ENCODE data around the gene TARS2. TPM values are rescaled to one million over a fixed set of nuclear protein-coding genes. Genes with fewer than 3 reads are reported as not detected.

The TARS2 gene
- total and polyA plus RNA-seq, 2 of the 13 experiments (the other 11 are each of a cell fraction or from before 2014, with no cell fraction given) = 21.3 to 22.8 TPM

GRCh38 chr1:150498342-150498741 lies 11.1 kb downstream of the TARS2 start:
- CTCF ChIA-PET (ENCODE audit: low intra/inter-chr PET ratio, low total read pairs) = no interaction called here
- Histone ChIP-seq H3K9ac (ENCODE audit: insufficient read depth, low read depth, low read length) (no peak overlapping the region), H3K4me1 (ENCODE audit: insufficient read depth, low read length) (no peaks in the 10 kb centered on the region), H2AFZ (ENCODE audit: low read length) (no peak overlapping the region), H3K9me3 (ENCODE audit: low read length) (no peaks in the 10 kb centered on the region), H3K4me3 (replicated peaks in 1 of 3; ENCODE audit: insufficient read depth in 1 of 3, low read depth in 2 of 3, low read length in 3 of 3) (no peak overlapping the region), H3K36me3 (replicated peaks in 1 of 2; ENCODE audit: control insufficient read depth in 1 of 2, insufficient read depth in 2 of 2, low read length in 2 of 2) (peaks cover 14 to 45% of the 10 kb centered on the region in 2 experiments), H4K20me1 (ENCODE audit: insufficient read depth, low read length) (no peaks in the 10 kb centered on the region), H3K27ac (ENCODE audit: extremely low read length, insufficient read depth, low read length) (no peak overlapping the region), H3K4me2 (ENCODE audit: low read depth, low read length) (no peak overlapping the region), H3K79me2 (ENCODE audit: insufficient read depth, low read length) (no peaks in the 10 kb centered on the region), H3K27me3 (ENCODE audit: control insufficient read depth in 1 of 2, insufficient read depth in 2 of 2, low read length in 2 of 2) (no peaks in the 10 kb centered on the region; a peak in 1 of 5 replicates)
- no peak for ATAC-seq
- POLR2A ChIA-PET = interaction anchor here (0.7 to 1.4 kb wide), 3 partner anchors 17 to 135 kb away, joined by 3 to 4 read pairs (median 3); partner anchors contain the start of genes FALEC and RPRD2
- intact Hi-C loops (cut with micrococcal nuclease; ENCODE audit: unreplicated experiment) = no loop called here
- WGBS (ENCODE audit: low lambda C conversion rate) = 94% methylated on average over 3 of the region's 10 CpGs
- in situ Hi-C loops (cut with HindIII; ENCODE audit: extremely low pct_ligation_motif_present, low pct_unique_long_range_greater_than_20kb) = no loop called here
- no peak for DNase-seq (ENCODE audit: low spot score)
- no TSS peak for BruUV-seq (replicated peaks)
- no peak for FAIRE-seq
- TF ChIP-seq ZNF264 (CRISPR knock-in tag; IDR thresholded peaks at IDR 0.05) (no peak), ZBTB8A (CRISPR knock-in tag; IDR thresholded peaks at IDR 0.05; ENCODE audit: borderline replicate concordance, low read depth) (no peak), TSC22D2 (CRISPR knock-in tag; IDR thresholded peaks at IDR 0.05; ENCODE audit: borderline replicate concordance) (no peak), ZIK1 (CRISPR knock-in tag; IDR thresholded peaks at IDR 0.05; ENCODE audit: borderline replicate concordance, low read depth) (no peak), CCDC6 (CRISPR knock-in tag; IDR thresholded peaks at IDR 0.05) (no peak), ATAD3A (CRISPR knock-in tag; IDR thresholded peaks at IDR 0.05) (no peak), WIZ (CRISPR knock-in tag; IDR thresholded peaks at IDR 0.05) (no peak), ZNF83 (CRISPR knock-in tag; IDR thresholded peaks at IDR 0.05; ENCODE audit: borderline replicate concordance) (no peak), IRF2 (CRISPR knock-in tag; IDR thresholded peaks at IDR 0.05) (no peak), CCAR2 (optimal IDR thresholded peaks at IDR 0.05; ENCODE audit: low read depth, low read length) (no peak), MAFG (CRISPR knock-in tag; IDR thresholded peaks at IDR 0.05) (no peak), ZNF207 (IDR thresholded peaks at IDR 0.05; ENCODE audit: borderline replicate concordance) (no peak), ZNF646 (CRISPR knock-in tag; IDR thresholded peaks at IDR 0.05) (no peak)
- TF ChIP-seq, protein P1, sequence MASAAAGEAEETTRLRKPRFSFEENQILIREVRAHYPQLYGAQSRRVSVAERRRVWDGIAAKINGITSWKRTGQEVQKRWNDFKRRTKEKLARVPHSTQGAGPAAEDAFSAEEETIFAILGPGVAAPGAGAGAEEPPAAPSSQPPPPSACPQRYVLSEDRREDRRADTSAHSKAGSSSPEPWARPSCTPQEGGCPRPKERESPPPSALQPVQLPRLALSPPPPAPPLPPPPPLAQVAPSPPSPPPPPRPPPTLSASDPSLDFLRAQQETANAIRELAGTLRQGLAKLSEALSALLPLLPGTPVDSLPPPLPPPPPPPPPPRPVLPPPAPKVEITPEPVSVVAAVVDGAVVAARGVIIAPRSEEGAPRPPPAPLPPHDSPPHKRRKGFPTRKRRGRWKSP (CRISPR knock-in tag; IDR thresholded peaks at IDR 0.05) = no peak
- TF ChIP-seq, protein P2, sequence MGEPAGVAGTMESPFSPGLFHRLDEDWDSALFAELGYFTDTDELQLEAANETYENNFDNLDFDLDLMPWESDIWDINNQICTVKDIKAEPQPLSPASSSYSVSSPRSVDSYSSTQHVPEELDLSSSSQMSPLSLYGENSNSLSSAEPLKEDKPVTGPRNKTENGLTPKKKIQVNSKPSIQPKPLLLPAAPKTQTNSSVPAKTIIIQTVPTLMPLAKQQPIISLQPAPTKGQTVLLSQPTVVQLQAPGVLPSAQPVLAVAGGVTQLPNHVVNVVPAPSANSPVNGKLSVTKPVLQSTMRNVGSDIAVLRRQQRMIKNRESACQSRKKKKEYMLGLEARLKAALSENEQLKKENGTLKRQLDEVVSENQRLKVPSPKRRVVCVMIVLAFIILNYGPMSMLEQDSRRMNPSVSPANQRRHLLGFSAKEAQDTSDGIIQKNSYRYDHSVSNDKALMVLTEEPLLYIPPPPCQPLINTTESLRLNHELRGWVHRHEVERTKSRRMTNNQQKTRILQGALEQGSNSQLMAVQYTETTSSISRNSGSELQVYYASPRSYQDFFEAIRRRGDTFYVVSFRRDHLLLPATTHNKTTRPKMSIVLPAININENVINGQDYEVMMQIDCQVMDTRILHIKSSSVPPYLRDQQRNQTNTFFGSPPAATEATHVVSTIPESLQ (CRISPR knock-in tag; conservative IDR thresholded peaks at IDR 0.05) = no peak
